A549 (cell line): ENCODE measurements around the gene S100A13. TPM values are rescaled to one million over a fixed set of nuclear protein-coding genes. Genes with fewer than 3 reads are reported as not detected.

Experiments
- ATAC-seq, 2 experiments: fragments of 200-7000 bp in 1 of 2; fragments of >200 bp in 1 of 2; cut with Nextera tagmentation in 1 of 2; cut with Tn5 transposase in 1 of 2; 3 replicates each; pipeline versions ENCODE4 v1.8.0 to v1.9.1; 2018 to 2020; ENCODE audit warnings: mild to moderate bottlenecking in 1 of 2, moderate library complexity in 1 of 2
- CTCF ChIA-PET: fragments of 300-600 bp; sonication (Branson Sonifier 250); formaldehyde crosslinking; extraction: SDS; loops from one replicate; lab custom pipeline; 2021; ENCODE audit warnings: antibody characterized with exemption, inconsistent platforms; lab: Yijun Ruan, JAX
- POLR2A ChIA-PET: fragments of 350-600 bp; formaldehyde crosslinking; extraction: SDS; loops from one replicate; lab custom pipeline; 2021; ENCODE audit warnings: antibody characterized with exemption, inconsistent platforms; lab: Yijun Ruan, JAX
- DNase-seq, 2 experiments: peaks; one replicate each; pipeline versions ENCODE4 v3.0.0 to v3.0.0-alpha.2; 2011 to 2016; ENCODE audit warnings: low read depth in 1 of 2, low spot score in 1 of 2
- FAIRE-seq: peaks from 2 replicates; lab custom pipeline; 2011; peaks lifted over from hg19 to GRCh38; lab: Jason Lieb, UNC
- H3K27ac ChIP-seq, 2 experiments: fragments of >200 bp; sonication (Bioruptor Twin); formaldehyde crosslinking; 3 replicates each; pipeline ENCODE4 v1.5.1; 2016 to 2017
- H3K4me1 ChIP-seq: fragments of >200 bp; sonication (Bioruptor Twin); formaldehyde crosslinking; 3 replicates; pipeline ENCODE4 v1.6.1; 2016
- H3K4me2 ChIP-seq: fragments of >200 bp; sonication (Bioruptor Twin); formaldehyde crosslinking; 3 replicates; pipeline ENCODE4 v1.6.1; 2016
- H3K4me3 ChIP-seq: fragments of >200 bp; sonication (Bioruptor Twin); formaldehyde crosslinking; 3 replicates; pipeline ENCODE4 v1.5.1; 2016
- H3K9me3 ChIP-seq: fragments of >200 bp; sonication (Bioruptor Twin); formaldehyde crosslinking; 3 replicates; pipeline ENCODE4 v1.6.1; 2016
- BHLHE40 ChIP-seq: IDR thresholded peaks from 2 replicates; pipeline ENCODE4 v1.6.1; 2012; ENCODE audit warnings: low read depth, low read length, inconsistent platforms
- CEBPB ChIP-seq, 2 experiments: fragments of >200 bp in 1 of 2; sonication (Bioruptor Twin) in 1 of 2; formaldehyde crosslinking in 1 of 2; IDR thresholded peaks; 2 replicates each; pipeline ENCODE4 v1.6.1; 2012 to 2016
- EHMT2 ChIP-seq: fragments of 200-600 bp; sonication (generic); IDR thresholded peaks from 2 replicates; pipeline ENCODE4 v1.6.1; 2016; ENCODE audit warnings: antibody characterized with exemption, low read depth, mild to moderate bottlenecking, moderate library complexity
- FOSB ChIP-seq: fragments of 250-450 bp; sonication (Bioruptor Pico); IDR thresholded peaks from 2 replicates; pipeline ENCODE4 v1.5.0; 2020; ENCODE audit warnings: mild to moderate bottlenecking, moderate library complexity
- FOSL2 ChIP-seq, 2 experiments: fragments of 450-650 bp in 1 of 2; fragments of >200 bp in 1 of 2; sonication (Bioruptor Twin) in 1 of 2; formaldehyde crosslinking; IDR thresholded peaks; 2 replicates each; pipeline versions ENCODE4 v1.5.0 to v1.6.1; 2016 to 2020; ENCODE audit warnings: mild to moderate bottlenecking in 1 of 2, moderate library complexity in 1 of 2
- FOXS1 ChIP-seq: fragments of 250-450 bp; sonication (Bioruptor Pico); IDR thresholded peaks from 2 replicates; pipeline ENCODE4 v1.5.0; 2020; ENCODE audit warnings: mild to moderate bottlenecking, moderate library complexity
- HES2 ChIP-seq: fragments of >200 bp; sonication (Bioruptor Twin); formaldehyde crosslinking; IDR thresholded peaks from 2 replicates; pipeline ENCODE4 v1.6.1; 2016
- HEYL ChIP-seq: fragments of 250-450 bp; sonication (Bioruptor Pico); IDR thresholded peaks from 2 replicates; pipeline ENCODE4 v1.8.0; 2021; ENCODE audit warnings: mild to moderate bottlenecking, moderate library complexity
- HOXA7 ChIP-seq: fragments of 250-450 bp; sonication (Bioruptor Pico); IDR thresholded peaks from 2 replicates; pipeline ENCODE4 v1.5.0; 2020; ENCODE audit warnings: mild to moderate bottlenecking, moderate library complexity
- HOXB13 ChIP-seq: fragments of 250-450 bp; sonication (Bioruptor Pico); IDR thresholded peaks from 2 replicates; pipeline ENCODE4 v1.5.0; 2020; ENCODE audit warnings: low read depth, mild to moderate bottlenecking, moderate library complexity
- HOXB5 ChIP-seq: fragments of 250-450 bp; sonication (Bioruptor Pico); IDR thresholded peaks from 2 replicates; pipeline ENCODE4 v1.5.0; 2020; ENCODE audit warnings: mild to moderate bottlenecking, moderate library complexity
- JUN ChIP-seq, 2 experiments: fragments of >200 bp; sonication (Bioruptor Twin); formaldehyde crosslinking; IDR thresholded peaks; 2 replicates in 1 of 2; 3 replicates in 1 of 2; pipeline ENCODE4 v1.6.1; 2016 to 2017
- KDM1A ChIP-seq: fragments of 200-600 bp; sonication (generic); IDR thresholded peaks from 2 replicates; pipeline ENCODE4 v1.6.1; 2016; ENCODE audit warnings: low read depth, mild to moderate bottlenecking
- MAFK ChIP-seq: fragments of 450-650 bp; IDR thresholded peaks from 2 replicates; pipeline ENCODE4 v1.6.1; 2014; ENCODE audit not compliant: partially characterized antibody
- MAZ ChIP-seq: fragments of 150-350 bp; IDR thresholded peaks from 2 replicates; pipeline ENCODE4 v1.6.1; 2014; ENCODE audit warnings: antibody characterized with exemption, low read depth, low read length, borderline replicate concordance
- MYC ChIP-seq: IDR thresholded peaks from 2 replicates; pipeline ENCODE4 v1.6.1; 2012; ENCODE audit warnings: mild to moderate bottlenecking, inconsistent platforms, low read length, improper control_type of control experiment, borderline replicate concordance
- NFE2L2 ChIP-seq: fragments of 150-350 bp; conservative IDR thresholded peaks from 2 replicates; pipeline ENCODE4 v1.6.1; 2014; ENCODE audit warnings: low read length
- NPAS2 ChIP-seq: fragments of 250-450 bp; sonication (Bioruptor Pico); IDR thresholded peaks from 2 replicates; pipeline ENCODE4 v1.8.0; 2022; ENCODE audit warnings: mild to moderate bottlenecking, moderate library complexity, borderline replicate concordance
- NR3C1 ChIP-seq: fragments of >200 bp; sonication (Bioruptor Twin); formaldehyde crosslinking; IDR thresholded peaks from 3 replicates; pipeline ENCODE4 v1.6.1; 2017
- PHF8 ChIP-seq: fragments of 200-600 bp; sonication (generic); IDR thresholded peaks from 2 replicates; pipeline ENCODE4 v1.6.1; 2016; ENCODE audit warnings: low read depth, mild to moderate bottlenecking, antibody characterized with exemption, moderate library complexity, borderline replicate concordance
- POLR2A ChIP-seq: IDR thresholded peaks from 2 replicates; pipeline ENCODE4 v1.6.1; 2012; ENCODE audit warnings: mild to moderate bottlenecking, low read length
- POLR2AphosphoS2 ChIP-seq: conservative IDR thresholded peaks from 2 replicates; pipeline ENCODE4 v1.6.1; 2012; ENCODE audit warnings: low read length, improper control_type of control experiment, inconsistent platforms
- RAD21 ChIP-seq, 2 experiments: fragments of >200 bp in 1 of 2; sonication (Bioruptor Twin) in 1 of 2; formaldehyde crosslinking in 1 of 2; IDR thresholded peaks in 1 of 2; conservative IDR thresholded peaks in 1 of 2; 2 replicates in 1 of 2; 3 replicates in 1 of 2; pipeline ENCODE4 v1.6.1; 2012 to 2018; ENCODE audit warnings: inconsistent platforms in 1 of 2
- RARB ChIP-seq: fragments of 250-450 bp; sonication (Bioruptor Pico); IDR thresholded peaks from 2 replicates; pipeline ENCODE4 v1.8.0; 2021; ENCODE audit warnings: mild to moderate bottlenecking, moderate library complexity
- RFX5 ChIP-seq: fragments of 450-650 bp; IDR thresholded peaks from 2 replicates; pipeline ENCODE4 v1.7.1; 2014; ENCODE audit warnings: antibody characterized with exemption, mild to moderate bottlenecking, moderate library complexity
- SMC3 ChIP-seq: fragments of >200 bp; sonication (Bioruptor Twin); formaldehyde crosslinking; IDR thresholded peaks from 3 replicates; pipeline ENCODE4 v1.6.1; 2018; ENCODE audit warnings: inconsistent platforms
- SREBF2 ChIP-seq: fragments of 450-650 bp; IDR thresholded peaks from 2 replicates; pipeline ENCODE4 v1.6.1; 2014; ENCODE audit warnings: mild to moderate bottlenecking, moderate library complexity
- TFCP2L1 ChIP-seq: fragments of 250-450 bp; sonication (Bioruptor Pico); IDR thresholded peaks from 2 replicates; pipeline ENCODE4 v1.5.0; 2021; ENCODE audit warnings: mild to moderate bottlenecking
- TP53 ChIP-seq: fragments of 250-450 bp; sonication (Bioruptor Pico); IDR thresholded peaks from 2 replicates; pipeline ENCODE4 v1.5.0; 2021; ENCODE audit warnings: mild to moderate bottlenecking, moderate library complexity
- USF2 ChIP-seq: fragments of 450-650 bp; IDR thresholded peaks from 2 replicates; pipeline ENCODE4 v1.6.1; 2014; ENCODE audit warnings: antibody characterized with exemption
- ZFP36 ChIP-seq: fragments of 450-650 bp; IDR thresholded peaks from 2 replicates; pipeline ENCODE4 v1.6.1; 2014; ENCODE audit warnings: borderline replicate concordance; ENCODE audit not compliant: partially characterized antibody
- ZNF302 ChIP-seq: fragments of 250-450 bp; sonication (Bioruptor Pico); IDR thresholded peaks from 2 replicates; pipeline ENCODE4 v1.9.0; 2021; ENCODE audit warnings: inconsistent platforms, mild to moderate bottlenecking, moderate library complexity
- ZSCAN20 ChIP-seq: fragments of 250-450 bp; sonication (Bioruptor Pico); IDR thresholded peaks from 2 replicates; pipeline ENCODE4 v1.8.0; 2022; ENCODE audit warnings: mild to moderate bottlenecking, moderate library complexity
- WGBS: methylation state at CpG from one replicate; pipeline ENCODE4 v1.1.6; 2017; ENCODE audit errors: missing lambda C conversion rate; 5-methylcytosine and 5-hydroxymethylcytosine counted together
- polyA plus RNA-seq, 4 experiments: library from polyadenylated mRNA; depleted of rRNA in 3 of 4; stranded (reverse); fragments of >200 nt; fragmentation: RNase III in 1 of 4; extraction: RNeasy Plus Mini Kit Qiagen cat#74134 plus additional on column Dnase treatment in 1 of 4; gene quantifications; 2 replicates in 3 of 4; 3 replicates in 1 of 4; pipeline ENCODE4 v1.2.3, GENCODE V29; 2011 to 2017

S100A13 gene
- polyA plus RNA-seq, 2 of the 4 experiments (the other 2 are of a cell fraction), result 113 to 129 TPM

DNA sequence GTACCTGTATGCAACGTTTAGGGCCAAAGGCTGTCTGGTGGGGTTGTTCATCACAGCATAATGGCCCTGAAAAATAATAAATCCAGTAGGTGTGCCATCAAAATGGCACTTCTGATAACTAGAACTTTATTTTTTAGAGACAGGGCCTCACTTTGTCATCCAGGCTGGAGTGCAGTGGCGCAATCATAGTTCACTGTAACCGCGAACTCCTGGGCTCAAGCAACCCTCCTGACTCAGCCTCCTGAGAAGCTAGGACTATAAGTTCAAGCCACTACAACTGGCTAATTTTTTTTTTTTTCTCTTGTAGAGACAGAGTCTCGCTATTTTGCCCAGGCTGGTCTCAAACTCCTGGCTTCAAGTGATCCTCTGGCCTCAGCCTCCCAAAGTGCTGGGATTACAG lies 35.9 kb upstream of the S100A13 start:
- CTCF ChIA-PET, result interaction anchor here (0.9 to 2.2 kb wide), 5 partner anchors 36 to 152 kb away, joined by 4 to 10 read pairs (median 6); partner anchors contain the start of genes S100A1 and S100A13
- POLR2A ChIA-PET, result no interaction called here
- FAIRE-seq (no peak), ATAC-seq (no peak), DNase-seq (no peak)
- TF ChIP-seq POLR2AphosphoS2 (no peak), CEBPB (IDR thresholded peaks at IDR 0.05) (peak in 1 of 2 experiments; percentile 32; a peak in 1 of 4 replicates), HOXB5 (no peak)
- no peaks in the 10 kb centered on the region for H3K9me3 ChIP-seq
- no peak overlapping the region for H3K4me2 ChIP-seq
- 82% methylated on average over 5 of the region's 5 CpGs for WGBS
- H3K4me1 ChIP-seq, result peaks cover 8% of the 10 kb centered on the region; the same call in 2 of the 3 replicates
- H3K4me3 ChIP-seq, result no peak overlapping the region
- no peak overlapping the region for H3K27ac ChIP-seq

GRCh38 chr1:153662269-153662668 lies 35.0 kb upstream of the S100A13 start:
- 74% methylated on average over 2 of the region's 2 CpGs for WGBS
- FAIRE-seq (no peak), ATAC-seq (no peak), DNase-seq (no peak)
- peaks cover 12% of the 10 kb centered on the region; the same call in 2 of the 3 replicates for H3K4me1 ChIP-seq
- no peak overlapping the region for H3K4me3 ChIP-seq
- CTCF ChIA-PET, result interaction anchor here (0.9 to 2.2 kb wide), 4 partner anchors 35 to 151 kb away, joined by 4 to 10 read pairs (median 7); partner anchors contain the start of genes S100A1 and S100A13
- no peak for TF ChIP-seq KDM1A
- TF ChIP-seq SMC3, result no peak
- no peak for TF ChIP-seq HOXB13
- TF ChIP-seq FOXS1 (CRISPR knock-in tag), result no peak
- TF ChIP-seq JUN (IDR thresholded peaks at IDR 0.05), result no peak
- no peak for TF ChIP-seq POLR2A
- TF ChIP-seq NPAS2 (CRISPR knock-in tag), result no peak
- TF ChIP-seq NR3C1, result no peak
- TF ChIP-seq EHMT2, result no peak
- POLR2A ChIA-PET, result no interaction called here
- no peak overlapping the region for H3K27ac ChIP-seq
- no peaks in the 10 kb centered on the region for H3K9me3 ChIP-seq
- no peak overlapping the region for H3K4me2 ChIP-seq

DNA sequence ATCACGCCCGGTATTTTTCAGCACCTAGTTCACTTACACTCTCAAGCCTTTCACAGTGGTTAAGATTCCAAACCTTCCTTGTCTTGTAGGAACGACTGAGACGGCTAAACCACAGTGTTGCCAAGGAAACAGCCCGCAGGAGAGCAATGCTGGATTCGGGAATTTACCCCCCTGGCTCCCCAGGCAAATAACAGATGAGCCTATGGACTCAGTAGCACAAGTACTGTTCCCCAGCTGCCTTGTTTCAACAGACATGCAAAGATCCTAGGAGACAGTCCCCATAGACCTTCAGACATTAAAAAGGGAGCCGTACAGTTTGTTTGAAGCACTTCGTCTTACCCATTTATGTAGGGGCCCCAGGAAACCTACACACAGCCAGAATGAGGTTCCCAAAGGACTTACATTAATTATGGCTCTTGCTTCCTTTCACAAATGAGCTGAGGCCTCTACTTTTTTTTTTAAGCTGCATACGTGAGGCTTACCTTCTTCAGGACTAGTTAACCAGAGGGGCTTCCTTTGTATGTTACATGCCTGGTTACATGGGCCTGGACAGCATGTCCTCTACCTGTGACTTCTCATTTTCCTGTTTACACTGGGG lies 33.9 kb upstream of the S100A13 start:
- FAIRE-seq (no peak), ATAC-seq (no peak), DNase-seq (no peak)
- 79% methylated on average over 8 of the region's 9 CpGs for WGBS
- CTCF ChIA-PET, result interaction anchor here (0.8 to 1.9 kb wide), 3 partner anchors 11 to 150 kb away, joined by 4 to 8 read pairs (median 6); partner anchors contain the start of genes S100A1 and S100A13
- Histone ChIP-seq H3K27ac (no peak overlapping the region), H3K9me3 (no peaks in the 10 kb centered on the region), H3K4me3 (no peak overlapping the region), H3K4me2 (no peak overlapping the region), H3K4me1 (peaks cover 12% of the 10 kb centered on the region; the same call in 2 of the 3 replicates)
- TF ChIP-seq JUN (IDR thresholded peaks at IDR 0.05) (0 out of 5 replicates have a peak, but pooled peaks have one; percentile 24 to 44), TFCP2L1 (CRISPR knock-in tag) (no peak), RAD21 (conservative IDR thresholded peaks at IDR 0.05 in 1 of 2, IDR thresholded peaks at IDR 0.05 in 1 of 2) (no peak), ZFP36 (no peak), USF2 (no peak), HOXA7 (peak; percentile 63), HES2 (no peak), ZNF302 (no peak), TP53 (CRISPR knock-in tag) (no peak; the same call in 1 of the 2 replicates), ZSCAN20 (no peak), BHLHE40 (no peak), MAFK (no peak), NFE2L2 (no peak), RARB (CRISPR knock-in tag) (peak; percentile 14; the same call in 1 of the 2 replicates), RFX5 (no peak), MYC (no peak), POLR2AphosphoS2 (peak; percentile 88; the same call in 1 of the 2 replicates), MAZ (no peak), KDM1A (no peak), SREBF2 (no peak), CEBPB (IDR thresholded peaks at IDR 0.05) (no peak), PHF8 (no peak), FOSB (CRISPR knock-in tag) (0 out of 2 replicates have a peak, but pooled peaks have one; percentile 60), HOXB13 (no peak), HEYL (CRISPR knock-in tag) (no peak), FOSL2 (IDR thresholded peaks at IDR 0.05) (no peak), FOSL2 (CRISPR knock-in tag; IDR thresholded peaks at IDR 0.05) (no peak)
- POLR2A ChIA-PET, result interaction anchor here (0.6 to 1.2 kb wide), 2 partner anchors 27 to 122 kb away, joined by 3 to 4 read pairs; partner anchors contain the start of gene CHTOP
